Stomach (tissue), 4 donors: ENCODE measurements around the gene ASS1.

ENCODE experiments used
- POLR2A ChIP-seq, 4 donors: fragments of 450-650 bp; IDR thresholded peaks; one replicate each; pipeline ENCODE4 v1.6.1; 2016; ENCODE audit warnings: antibody characterized with exemption in 4 of 4, control low read depth in 2 of 4, mild to moderate bottlenecking in 1 of 4, moderate library complexity in 1 of 4
- POLR2AphosphoS5 ChIP-seq, 3 donors: sonication (generic); formaldehyde crosslinking; IDR thresholded peaks; one replicate each; pipeline ENCODE4 v1.6.1; 2016; ENCODE audit warnings: antibody characterized with exemption in 3 of 3
- TF ChIP-seq, protein P1 (sequence below), 7 experiments: fragments of 450-650 bp in 4 of 7; fragments of 200-600 bp in 3 of 7; sonication (generic) in 3 of 7; IDR thresholded peaks; one replicate each; pipeline ENCODE4 v1.5.1; 2016 to 2019; ENCODE audit warnings: antibody characterized with exemption in 7 of 7, control low read depth in 2 of 7, mild to moderate bottlenecking in 1 of 7

DNA sequence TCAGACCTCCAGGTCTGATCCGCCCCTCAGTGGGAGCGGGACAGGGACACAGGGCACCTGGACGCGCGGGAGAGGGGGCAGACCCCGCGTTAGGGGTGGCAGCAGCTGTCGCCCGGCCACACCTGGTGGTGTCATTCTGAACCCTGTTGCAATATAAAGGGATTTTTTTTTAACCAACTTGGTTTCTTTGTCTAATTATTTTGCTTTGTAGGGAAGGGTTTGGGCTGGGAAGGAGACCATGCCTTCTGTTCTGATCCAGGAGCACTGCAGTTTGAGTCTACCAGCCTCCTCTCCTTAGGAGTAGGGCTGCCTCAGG is 10.9 kb upstream of the ASS1 start:
- TF ChIP-seq, protein P1, sequence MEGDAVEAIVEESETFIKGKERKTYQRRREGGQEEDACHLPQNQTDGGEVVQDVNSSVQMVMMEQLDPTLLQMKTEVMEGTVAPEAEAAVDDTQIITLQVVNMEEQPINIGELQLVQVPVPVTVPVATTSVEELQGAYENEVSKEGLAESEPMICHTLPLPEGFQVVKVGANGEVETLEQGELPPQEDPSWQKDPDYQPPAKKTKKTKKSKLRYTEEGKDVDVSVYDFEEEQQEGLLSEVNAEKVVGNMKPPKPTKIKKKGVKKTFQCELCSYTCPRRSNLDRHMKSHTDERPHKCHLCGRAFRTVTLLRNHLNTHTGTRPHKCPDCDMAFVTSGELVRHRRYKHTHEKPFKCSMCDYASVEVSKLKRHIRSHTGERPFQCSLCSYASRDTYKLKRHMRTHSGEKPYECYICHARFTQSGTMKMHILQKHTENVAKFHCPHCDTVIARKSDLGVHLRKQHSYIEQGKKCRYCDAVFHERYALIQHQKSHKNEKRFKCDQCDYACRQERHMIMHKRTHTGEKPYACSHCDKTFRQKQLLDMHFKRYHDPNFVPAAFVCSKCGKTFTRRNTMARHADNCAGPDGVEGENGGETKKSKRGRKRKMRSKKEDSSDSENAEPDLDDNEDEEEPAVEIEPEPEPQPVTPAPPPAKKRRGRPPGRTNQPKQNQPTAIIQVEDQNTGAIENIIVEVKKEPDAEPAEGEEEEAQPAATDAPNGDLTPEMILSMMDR (IDR thresholded peaks at IDR 0.05): no peak
- TF ChIP-seq POLR2A (IDR thresholded peaks at IDR 0.05): no peak
- no peak for TF ChIP-seq POLR2AphosphoS5 (IDR thresholded peaks at IDR 0.05)
